Tibial nerve (tissue), 4 donors: ENCODE results near the gene MEOX2. TPM values are rescaled to one million over a fixed set of nuclear protein-coding genes. Genes with fewer than 3 reads are reported as not detected.
A peak's percentile ranks its signal among the peaks of the same experiment; 100 is the strongest.

Experiments used
- DNase-seq, 2 donors: peaks; one replicate each; pipeline ENCODE4 v3.0.0-alpha.2; 2019; ENCODE audit warnings: low spot score in 2 of 2
- H3K27ac ChIP-seq, 4 donors: fragments of 200-600 bp; sonication (generic) in 3 of 4; one replicate each; pipeline ENCODE4 v1.5.1; 2017 to 2019; ENCODE audit warnings: mild to moderate bottlenecking in 1 of 4
- H3K27me3 ChIP-seq, 2 donors: fragments of 200-600 bp; sonication (generic) in 1 of 2; one replicate each; pipeline versions ENCODE4 v1.5.1 to v1.6.0; 2017 to 2019
- H3K36me3 ChIP-seq, 3 donors: fragments of 200-600 bp; sonication (generic); one replicate each; pipeline ENCODE4 v1.5.1; 2018 to 2019
- H3K4me1 ChIP-seq, 4 donors: fragments of 200-600 bp; sonication (generic) in 3 of 4; one replicate each; pipeline ENCODE4 v1.5.1; 2017 to 2019
- H3K4me3 ChIP-seq, 4 donors: fragments of 200-600 bp; sonication (generic) in 3 of 4; one replicate each; pipeline ENCODE4 v1.5.1; 2017 to 2019; ENCODE audit warnings: mild to moderate bottlenecking in 1 of 4, moderate library complexity in 1 of 4
- H3K9me3 ChIP-seq, 4 donors: fragments of 200-600 bp; sonication (generic) in 3 of 4; one replicate each; pipeline ENCODE4 v1.5.1; 2017 to 2019
- CTCF ChIP-seq, 5 experiments: fragments of 200-600 bp in 3 of 5; fragments of 450-650 bp in 2 of 5; sonication (generic) in 3 of 5; IDR thresholded peaks; one replicate each; pipeline ENCODE4 v1.5.1; 2016 to 2019; ENCODE audit warnings: antibody characterized with exemption in 5 of 5, mild to moderate bottlenecking in 3 of 5, moderate library complexity in 2 of 5
- EP300 ChIP-seq, 2 donors: sonication (generic); formaldehyde crosslinking; IDR thresholded peaks; one replicate each; pipeline ENCODE4 v1.6.1; 2017; ENCODE audit warnings: antibody characterized with exemption in 2 of 2, mild to moderate bottlenecking in 1 of 2
- POLR2A ChIP-seq, 2 donors: fragments of 450-650 bp; IDR thresholded peaks; one replicate each; pipeline ENCODE4 v1.6.1; 2017; ENCODE audit warnings: antibody characterized with exemption in 2 of 2, mild to moderate bottlenecking in 2 of 2, moderate library complexity in 2 of 2
- whole genome bisulfite sequencing, 2 donors: methylation state at CpG; one replicate each; pipeline ENCODE4 v1.1.5; 2018; 5-methylcytosine and 5-hydroxymethylcytosine counted together
- total RNA-seq, 4 donors: library from RNA; depleted of rRNA; stranded (reverse); fragments of >200 nt; gene quantifications; one replicate each; pipeline ENCODE4 v1.1.0, GENCODE V29; 2016

The MEOX2 gene
- total RNA-seq, 4 donors from 2014 or later, result 43.2 to 115 (median 104) TPM

GRCh38 chr7:15609287-15609686 is 77.2 kb downstream of the MEOX2 start:
- DNase-seq, result no peak
- TF ChIP-seq EP300 (IDR thresholded peaks at IDR 0.05) (no peak), CTCF (IDR thresholded peaks at IDR 0.05) (no peak), POLR2A (IDR thresholded peaks at IDR 0.05) (no peak)
- Histone ChIP-seq H3K27ac (no peak overlapping the region), H3K27me3 (no peaks in the 10 kb centered on the region), H3K36me3 (no peaks in the 10 kb centered on the region), H3K4me1 (peaks cover 0 to 20% (median 0%) of the 10 kb centered on the region in 4 donors), H3K9me3 (no peaks in the 10 kb centered on the region), H3K4me3 (no peak overlapping the region)
- WGBS, 2 donors, result 80 to 82% methylated on average over 2 of the region's 2 CpGs

- DNase-seq, result no peak
- Histone ChIP-seq H3K9me3 (no peaks in the 10 kb centered on the region), H3K4me1 (peaks cover 0 to 13% (median 0%) of the 10 kb centered on the region in 4 donors), H3K27ac (peak overlapping the region in 2 of 4 donors; percentile 26 to 39), H3K27me3 (no peaks in the 10 kb centered on the region), H3K4me3 (no peak overlapping the region), H3K36me3 (no peaks in the 10 kb centered on the region)
- WGBS, 2 donors, result 78 to 79% methylated on average over 5 of the region's 5 CpGs
- no peak for TF ChIP-seq POLR2A (IDR thresholded peaks at IDR 0.05)
- TF ChIP-seq CTCF (IDR thresholded peaks at IDR 0.05), result no peak
- TF ChIP-seq EP300 (IDR thresholded peaks at IDR 0.05), result no peak
Measured at GRCh38 chr7:15607529-15608210, 78.8 kb downstream of the MEOX2 start.

- no peaks in the 10 kb centered on the region for H3K36me3 ChIP-seq
- 70 to 79% methylated on average over 3 of the region's 3 CpGs for WGBS, 2 donors
- no peak for TF ChIP-seq CTCF (IDR thresholded peaks at IDR 0.05)
- H3K27ac ChIP-seq, result no peak overlapping the region
- DNase-seq, result no peak
- no peak overlapping the region for H3K4me3 ChIP-seq
- H3K9me3 ChIP-seq, result no peaks in the 10 kb centered on the region
- H3K4me1 ChIP-seq, result peaks cover 0 to 10% (median 0%) of the 10 kb centered on the region in 4 donors
- H3K27me3 ChIP-seq, result no peaks in the 10 kb centered on the region
Measured at GRCh38 chr7:15606561-15606960, 79.9 kb downstream of the MEOX2 start.

- no peaks in the 10 kb centered on the region for H3K27me3 ChIP-seq
- no peak for TF ChIP-seq POLR2A (IDR thresholded peaks at IDR 0.05)
- no peak for TF ChIP-seq EP300 (IDR thresholded peaks at IDR 0.05)
- no peak for TF ChIP-seq CTCF (IDR thresholded peaks at IDR 0.05)
- DNase-seq, result no peak
- no peak overlapping the region for H3K4me3 ChIP-seq
- peaks cover 0 to 12% (median 0%) of the 10 kb centered on the region in 3 donors for H3K36me3 ChIP-seq
- no peak overlapping the region for H3K27ac ChIP-seq
- peaks cover 0 to 10% (median 0%) of the 10 kb centered on the region in 4 donors for H3K4me1 ChIP-seq
- H3K9me3 ChIP-seq, result peaks cover 0 to 8% (median 0%) of the 10 kb centered on the region in 4 donors
- WGBS, 2 donors, result 96 to 100% methylated on average over 1 of the region's 1 CpG
Measured at GRCh38 chr7:15604166-15604565, 82.3 kb downstream of the MEOX2 start.

GRCh38 chr7:15603124-15603523 is 83.4 kb downstream of the MEOX2 start:
- DNase-seq, result no peak
- 59 to 82% methylated on average over 2 of the region's 2 CpGs for WGBS, 2 donors

More at GRCh38 chr7:15603124-15603523, 83.4 kb downstream of the MEOX2 start:
- Histone ChIP-seq H3K27ac (no peak overlapping the region), H3K4me1 (peaks cover 0 to 10% (median 0%) of the 10 kb centered on the region in 4 donors), H3K27me3 (no peaks in the 10 kb centered on the region), H3K4me3 (no peak overlapping the region), H3K36me3 (peaks cover 0 to 15% (median 0%) of the 10 kb centered on the region in 3 donors), H3K9me3 (peaks cover 0 to 8% (median 0%) of the 10 kb centered on the region in 4 donors)
- TF ChIP-seq CTCF (IDR thresholded peaks at IDR 0.05), result no peak
- TF ChIP-seq POLR2A (IDR thresholded peaks at IDR 0.05), result no peak
- TF ChIP-seq EP300 (IDR thresholded peaks at IDR 0.05), result no peak
